ENCODE data around the gene ALKBH3. TPM values are rescaled to one million over a fixed set of nuclear protein-coding genes. Genes with fewer than 3 reads are reported as not detected.

Gene ALKBH3
- 14.1 TPM for polyA plus RNA-seq (2013, experiment 1 of 2)
- 14.0 TPM for polyA plus RNA-seq (2013, experiment 2 of 2)

DNA sequence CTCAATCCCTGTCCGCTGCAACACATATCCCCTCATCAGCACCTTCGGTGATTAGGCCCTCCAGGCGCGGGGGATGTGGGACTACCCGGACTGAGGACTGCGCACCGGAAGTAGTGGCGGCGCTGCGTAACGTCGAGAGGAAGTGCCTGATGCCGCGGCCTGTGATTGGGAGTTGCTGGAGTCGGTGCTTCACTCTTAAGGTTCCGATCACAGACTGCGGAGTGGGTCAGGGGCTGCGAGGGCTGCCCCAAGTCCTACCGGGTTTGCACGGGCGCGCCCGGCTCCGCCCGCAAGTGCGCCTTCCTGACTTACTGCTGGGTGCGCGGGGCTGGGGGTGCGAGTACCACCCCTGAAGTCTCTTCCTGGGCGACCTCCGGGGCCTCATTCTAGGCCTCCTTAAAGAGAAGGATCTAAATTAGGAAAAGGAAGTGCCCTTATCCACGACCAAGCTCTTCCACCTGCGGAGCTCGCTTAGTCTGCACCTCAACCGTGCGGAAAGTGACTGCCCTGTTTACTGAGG, at the start of gene ALKBH3:
TSS of gene ALKBH3 (plus strand) at position 192 of the 520 bp plus-strand sequence. CDS start 1,822 bp downstream, outside the sequence.
- H3K79me2 ChIP-seq (ENCODE audit: control insufficient read depth, insufficient read depth, low read length), result no peaks in the 10 kb centered on the region

DNA sequence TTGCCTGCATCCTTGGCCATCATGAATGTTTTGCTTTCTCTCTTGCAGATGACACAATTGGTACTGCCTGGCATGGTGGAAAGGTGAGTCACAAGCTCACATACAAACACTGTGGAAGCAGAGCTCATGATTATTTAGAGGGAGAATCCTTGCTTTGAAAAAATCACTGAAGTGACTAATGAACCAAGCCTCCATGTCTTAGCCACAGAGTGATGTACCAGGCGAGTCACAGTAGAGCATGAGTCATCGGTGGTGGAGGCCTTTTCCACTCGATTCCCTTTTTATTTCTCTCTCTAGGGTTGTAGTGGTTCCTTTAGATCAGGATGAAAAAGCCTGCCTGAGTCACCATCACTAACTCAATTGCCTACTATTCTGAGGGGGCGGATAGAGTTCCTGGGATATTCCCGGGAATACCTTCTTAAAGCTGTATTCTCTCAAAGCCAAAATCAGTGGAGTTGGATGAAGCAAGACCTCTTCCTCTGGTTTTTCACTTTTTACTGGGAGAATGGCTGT, 49.6 kb upstream of the ALKBH3 start:
- no peak overlapping the region for H3K56ac ChIP-seq (ENCODE audit: low read length)
- H4K5ac ChIP-seq (ENCODE audit: low read length), result no peak overlapping the region
- H3K4ac ChIP-seq (ENCODE audit: low read depth, low read length), result no peak overlapping the region
- H3K23ac ChIP-seq (ENCODE audit: low read length), result no peak overlapping the region
- no peak overlapping the region for H2BK5ac ChIP-seq (ENCODE audit: low read length)
- no peaks in the 10 kb centered on the region for H3K36me3 ChIP-seq (ENCODE audit: control insufficient read depth, insufficient read depth, low read length)
- no peak overlapping the region for H3K18ac ChIP-seq (ENCODE audit: low read length)
- H2BK120ac ChIP-seq (ENCODE audit: low read depth, low read length), result no peak overlapping the region
- no peak overlapping the region for H4K8ac ChIP-seq (ENCODE audit: low read depth, low read length)
- no peak overlapping the region for H3K27ac ChIP-seq (ENCODE audit: low read depth, low read length)
- H3K9ac ChIP-seq (ENCODE audit: low read length), result no peak overlapping the region
- H3K4me2 ChIP-seq (ENCODE audit: low read length), result no peak overlapping the region
- peak; percentile 93 for DNase-seq
- H3K4me3 ChIP-seq (ENCODE audit: low read length), result no peak overlapping the region
- no peaks in the 10 kb centered on the region for H3K79me2 ChIP-seq (ENCODE audit: control insufficient read depth, insufficient read depth, low read length)
- no peak overlapping the region for H2BK15ac ChIP-seq (replicated peaks; ENCODE audit: low read depth)
- H2AK5ac ChIP-seq (ENCODE audit: low read length), result no peak overlapping the region
- no peaks in the 10 kb centered on the region for H3K27me3 ChIP-seq (ENCODE audit: insufficient read depth, low read length, poor library complexity)
- H3K79me1 ChIP-seq (ENCODE audit: low read length), result peaks cover under 1% of the 10 kb centered on the region
- H3K4me1 ChIP-seq (ENCODE audit: control insufficient read depth, low read depth, low read length), result no peaks in the 10 kb centered on the region
- WGBS (ENCODE audit: extremely low coverage, insufficient coverage, low lambda C conversion rate), result no CpG with 5 or more reads among the region's 5 CpGs

More for the DNA sequence above, at the start of gene ALKBH3:
- no peaks in the 10 kb centered on the region for H3K27me3 ChIP-seq (ENCODE audit: insufficient read depth, low read length, poor library complexity)
- peak; percentile 94 for DNase-seq
- no peak within 1 kb of the TSS for H2BK120ac ChIP-seq (ENCODE audit: low read depth, low read length)
- peak within 1 kb of the TSS; percentile 47 for H4K5ac ChIP-seq (ENCODE audit: low read length)
- H3K56ac ChIP-seq (ENCODE audit: low read length), result peak within 1 kb of the TSS; percentile 78
- no peaks in the 10 kb centered on the region for H3K36me3 ChIP-seq (ENCODE audit: control insufficient read depth, insufficient read depth, low read length)
- peak within 1 kb of the TSS; percentile 91 for H3K4me2 ChIP-seq (ENCODE audit: low read length)
- H3K23ac ChIP-seq (ENCODE audit: low read length), result no peak within 1 kb of the TSS
- no peak within 1 kb of the TSS for H2BK5ac ChIP-seq (ENCODE audit: low read length)
- peak within 1 kb of the TSS; percentile 56 for H3K9ac ChIP-seq (ENCODE audit: low read length)
- no peaks in the 10 kb centered on the region for H3K79me1 ChIP-seq (ENCODE audit: low read length)
- no peak within 1 kb of the TSS for H3K4ac ChIP-seq (ENCODE audit: low read depth, low read length)
- peak within 1 kb of the TSS; percentile 70 for H3K4me3 ChIP-seq (ENCODE audit: low read length)
- H2AK5ac ChIP-seq (ENCODE audit: low read length), result no peak within 1 kb of the TSS
- H3K4me1 ChIP-seq (ENCODE audit: control insufficient read depth, low read depth, low read length), result no peaks in the 10 kb centered on the region
- no peak within 1 kb of the TSS for H2BK15ac ChIP-seq (replicated peaks; ENCODE audit: low read depth)
- WGBS (ENCODE audit: extremely low coverage, insufficient coverage, low lambda C conversion rate), result no CpG with 5 or more reads among the region's 36 CpGs
- H3K18ac ChIP-seq (ENCODE audit: low read length), result no peak within 1 kb of the TSS
- H3K27ac ChIP-seq (ENCODE audit: low read depth, low read length), result no peak within 1 kb of the TSS
- peak within 1 kb of the TSS; percentile 43 for H4K8ac ChIP-seq (ENCODE audit: low read depth, low read length)

DNA sequence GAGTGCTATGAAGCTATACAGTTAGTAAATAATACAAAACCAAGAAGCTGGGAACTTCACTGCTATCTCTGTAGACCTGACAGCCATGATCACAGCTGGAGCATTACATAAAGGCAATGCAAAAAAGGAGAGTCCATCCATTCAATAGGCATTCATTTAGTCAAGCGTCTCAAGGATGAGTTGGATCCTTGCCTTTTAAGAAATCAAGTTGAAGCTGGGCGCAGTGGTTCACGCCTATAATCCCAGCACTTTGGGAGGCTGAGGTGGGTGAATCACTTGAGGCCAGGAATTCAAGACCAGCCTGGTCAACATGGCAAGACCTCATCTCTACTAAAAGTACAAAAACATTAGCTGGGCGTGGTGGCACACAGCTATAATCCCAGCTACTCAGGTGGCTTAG, 48.1 kb upstream of the ALKBH3 start:
- Histone ChIP-seq H3K36me3 (ENCODE audit: control insufficient read depth, insufficient read depth, low read length) (no peaks in the 10 kb centered on the region), H3K79me1 (ENCODE audit: low read length) (peaks cover 2% of the 10 kb centered on the region), H4K5ac (ENCODE audit: low read length) (no peak overlapping the region), H2AK5ac (ENCODE audit: low read length) (no peak overlapping the region), H2BK120ac (ENCODE audit: low read depth, low read length) (no peak overlapping the region), H3K79me2 (ENCODE audit: control insufficient read depth, insufficient read depth, low read length) (no peaks in the 10 kb centered on the region), H3K56ac (ENCODE audit: low read length) (no peak overlapping the region), H3K4ac (ENCODE audit: low read depth, low read length) (no peak overlapping the region), H4K8ac (ENCODE audit: low read depth, low read length) (no peak overlapping the region), H3K4me3 (ENCODE audit: low read length) (no peak overlapping the region), H3K23ac (ENCODE audit: low read length) (no peak overlapping the region), H3K9ac (ENCODE audit: low read length) (no peak overlapping the region), H3K27me3 (ENCODE audit: insufficient read depth, low read length, poor library complexity) (no peaks in the 10 kb centered on the region), H3K4me1 (ENCODE audit: control insufficient read depth, low read depth, low read length) (no peaks in the 10 kb centered on the region), H3K27ac (ENCODE audit: low read depth, low read length) (no peak overlapping the region), H2BK15ac (replicated peaks; ENCODE audit: low read depth) (no peak overlapping the region), H3K4me2 (ENCODE audit: low read length) (no peak overlapping the region), H2BK5ac (ENCODE audit: low read length) (no peak overlapping the region), H3K18ac (ENCODE audit: low read length) (no peak overlapping the region)
- no peak for DNase-seq
- no CpG with 5 or more reads among the region's 4 CpGs for WGBS (ENCODE audit: extremely low coverage, insufficient coverage, low lambda C conversion rate)

DNA sequence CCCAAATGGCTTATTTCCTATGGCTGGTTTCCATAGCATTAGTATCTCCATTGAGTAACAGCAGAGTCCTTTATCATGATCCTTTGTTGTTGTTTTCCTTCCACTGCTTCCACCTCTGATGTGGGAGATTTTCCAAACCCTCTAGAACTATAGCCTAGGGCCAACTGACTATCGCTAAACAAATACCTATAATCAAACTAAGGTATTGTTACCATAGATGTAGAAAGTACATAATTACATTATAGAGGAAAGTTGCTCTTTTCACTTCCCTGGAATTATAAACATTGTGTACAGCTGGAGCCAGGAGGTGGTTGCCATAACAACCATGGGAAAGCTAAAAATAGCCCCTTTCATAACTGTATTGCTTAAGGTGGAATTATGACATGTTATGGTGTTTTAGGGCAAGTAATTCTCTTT, 47.0 kb upstream of the ALKBH3 start:
- DNase-seq, result peak; percentile 22
- WGBS (ENCODE audit: extremely low coverage, insufficient coverage, low lambda C conversion rate), result no CpG with 5 or more reads among the region's 1 CpG

DNA sequence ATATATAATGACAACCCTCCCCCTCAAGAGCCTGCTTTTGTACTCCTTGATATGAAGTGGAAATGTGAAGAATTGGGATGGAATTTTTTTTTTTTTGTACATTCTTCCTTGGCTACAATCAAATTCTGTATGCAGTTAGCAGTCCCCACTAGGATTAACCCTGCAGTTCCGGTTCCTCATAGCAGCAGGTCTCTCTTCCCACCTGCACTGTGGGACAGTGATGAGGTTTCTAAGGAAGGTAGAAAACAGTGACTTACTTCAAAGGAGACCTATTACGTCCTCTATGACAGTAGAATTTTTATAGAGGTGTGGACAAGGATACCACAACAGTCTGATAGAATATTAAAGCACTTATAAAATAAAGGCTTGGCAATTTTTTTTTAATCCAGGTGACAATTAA, 46.3 kb upstream of the ALKBH3 start:
- no CpG with 5 or more reads among the region's 2 CpGs for WGBS (ENCODE audit: extremely low coverage, insufficient coverage, low lambda C conversion rate)
- Histone ChIP-seq H2BK15ac (replicated peaks; ENCODE audit: low read depth) (no peak overlapping the region), H4K8ac (ENCODE audit: low read depth, low read length) (no peak overlapping the region), H3K79me2 (ENCODE audit: control insufficient read depth, insufficient read depth, low read length) (no peaks in the 10 kb centered on the region), H3K56ac (ENCODE audit: low read length) (no peak overlapping the region), H3K27ac (ENCODE audit: low read depth, low read length) (no peak overlapping the region), H3K4me3 (ENCODE audit: low read length) (no peak overlapping the region), H2AK5ac (ENCODE audit: low read length) (no peak overlapping the region), H3K36me3 (ENCODE audit: control insufficient read depth, insufficient read depth, low read length) (no peaks in the 10 kb centered on the region), H3K79me1 (ENCODE audit: low read length) (peaks cover 2% of the 10 kb centered on the region), H3K4me2 (ENCODE audit: low read length) (no peak overlapping the region), H3K27me3 (ENCODE audit: insufficient read depth, low read length, poor library complexity) (no peaks in the 10 kb centered on the region), H3K23ac (ENCODE audit: low read length) (no peak overlapping the region), H2BK5ac (ENCODE audit: low read length) (no peak overlapping the region), H2BK120ac (ENCODE audit: low read depth, low read length) (no peak overlapping the region), H4K5ac (ENCODE audit: low read length) (no peak overlapping the region), H3K18ac (ENCODE audit: low read length) (no peak overlapping the region), H3K4ac (ENCODE audit: low read depth, low read length) (no peak overlapping the region), H3K9ac (ENCODE audit: low read length) (no peak overlapping the region), H3K4me1 (ENCODE audit: control insufficient read depth, low read depth, low read length) (no peaks in the 10 kb centered on the region)
- no peak for DNase-seq

More for the DNA sequence above, 47.0 kb upstream of the ALKBH3 start:
- no peak overlapping the region for H4K5ac ChIP-seq (ENCODE audit: low read length)
- no peak overlapping the region for H3K27ac ChIP-seq (ENCODE audit: low read depth, low read length)
- H3K79me1 ChIP-seq (ENCODE audit: low read length), result peaks cover 2% of the 10 kb centered on the region
- H2BK5ac ChIP-seq (ENCODE audit: low read length), result no peak overlapping the region
- H3K36me3 ChIP-seq (ENCODE audit: control insufficient read depth, insufficient read depth, low read length), result no peaks in the 10 kb centered on the region
- H3K4me2 ChIP-seq (ENCODE audit: low read length), result no peak overlapping the region
- no peak overlapping the region for H3K18ac ChIP-seq (ENCODE audit: low read length)
- no peak overlapping the region for H3K23ac ChIP-seq (ENCODE audit: low read length)
- no peak overlapping the region for H3K4me3 ChIP-seq (ENCODE audit: low read length)
- no peak overlapping the region for H2BK120ac ChIP-seq (ENCODE audit: low read depth, low read length)
- H3K79me2 ChIP-seq (ENCODE audit: control insufficient read depth, insufficient read depth, low read length), result no peaks in the 10 kb centered on the region
- no peak overlapping the region for H4K8ac ChIP-seq (ENCODE audit: low read depth, low read length)
- H2AK5ac ChIP-seq (ENCODE audit: low read length), result no peak overlapping the region
- H2BK15ac ChIP-seq (replicated peaks; ENCODE audit: low read depth), result no peak overlapping the region
- H3K9ac ChIP-seq (ENCODE audit: low read length), result no peak overlapping the region
- no peaks in the 10 kb centered on the region for H3K4me1 ChIP-seq (ENCODE audit: control insufficient read depth, low read depth, low read length)
- no peak overlapping the region for H3K56ac ChIP-seq (ENCODE audit: low read length)
- no peaks in the 10 kb centered on the region for H3K27me3 ChIP-seq (ENCODE audit: insufficient read depth, low read length, poor library complexity)
- no peak overlapping the region for H3K4ac ChIP-seq (ENCODE audit: low read depth, low read length)

DNA sequence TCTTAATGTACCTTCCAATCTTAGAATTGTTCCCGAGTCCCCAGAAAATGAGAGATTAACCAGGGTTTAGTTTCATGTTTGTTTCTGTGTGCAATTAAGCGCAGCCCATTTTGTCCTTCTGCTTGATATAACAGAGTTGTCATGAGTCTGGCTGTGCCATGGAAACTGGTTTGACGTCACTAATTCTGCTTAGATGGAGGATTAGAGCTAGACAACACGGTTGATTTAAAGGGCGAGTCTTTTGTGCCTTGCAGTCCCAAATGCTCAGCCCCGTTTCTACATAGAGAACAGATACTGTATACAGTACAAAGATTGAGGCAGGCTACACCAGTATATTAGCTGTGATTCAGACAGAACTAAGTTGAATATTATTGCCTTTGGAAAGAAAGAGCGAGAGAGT, 45.5 kb upstream of the ALKBH3 start:
- H3K27ac ChIP-seq (ENCODE audit: low read depth, low read length), result no peak overlapping the region

More for the DNA sequence above, 45.5 kb upstream of the ALKBH3 start:
- Histone ChIP-seq H3K4me2 (ENCODE audit: low read length) (no peak overlapping the region), H3K4me3 (ENCODE audit: low read length) (no peak overlapping the region), H3K79me2 (ENCODE audit: control insufficient read depth, insufficient read depth, low read length) (no peaks in the 10 kb centered on the region), H3K4me1 (ENCODE audit: control insufficient read depth, low read depth, low read length) (no peaks in the 10 kb centered on the region), H3K36me3 (ENCODE audit: control insufficient read depth, insufficient read depth, low read length) (no peaks in the 10 kb centered on the region), H4K8ac (ENCODE audit: low read depth, low read length) (no peak overlapping the region), H2BK120ac (ENCODE audit: low read depth, low read length) (no peak overlapping the region), H4K5ac (ENCODE audit: low read length) (no peak overlapping the region), H3K18ac (ENCODE audit: low read length) (no peak overlapping the region), H2BK15ac (replicated peaks; ENCODE audit: low read depth) (no peak overlapping the region), H3K23ac (ENCODE audit: low read length) (no peak overlapping the region), H3K79me1 (ENCODE audit: low read length) (peaks cover 2% of the 10 kb centered on the region), H3K27me3 (ENCODE audit: insufficient read depth, low read length, poor library complexity) (no peaks in the 10 kb centered on the region), H2BK5ac (ENCODE audit: low read length) (no peak overlapping the region), H2AK5ac (ENCODE audit: low read length) (no peak overlapping the region), H3K56ac (ENCODE audit: low read length) (no peak overlapping the region), H3K9ac (ENCODE audit: low read length) (no peak overlapping the region), H3K4ac (ENCODE audit: low read depth, low read length) (no peak overlapping the region)
- 100% methylated on average over 1 of the region's 7 CpGs for WGBS (ENCODE audit: extremely low coverage, insufficient coverage, low lambda C conversion rate)
- DNase-seq, result no peak

All from mesendoderm (in vitro differentiated cells).